SIG-M5 treated with dmso at 0.1 percent for 504 hours (cell line): ENCODE data around the gene PAFAH1B2.
"Not testable (repeated sequence)": the region's sequence is repeated elsewhere in the genome, so short reads cannot be mapped to it uniquely, and the experiment has no call there.

Source experiments
- DNase-seq: peaks from one replicate; lab custom pipeline; 2025; ENCODE audit not compliant: unreplicated experiment; lab: John Stamatoyannopoulos, UW

The PAFAH1B2 gene

DNA sequence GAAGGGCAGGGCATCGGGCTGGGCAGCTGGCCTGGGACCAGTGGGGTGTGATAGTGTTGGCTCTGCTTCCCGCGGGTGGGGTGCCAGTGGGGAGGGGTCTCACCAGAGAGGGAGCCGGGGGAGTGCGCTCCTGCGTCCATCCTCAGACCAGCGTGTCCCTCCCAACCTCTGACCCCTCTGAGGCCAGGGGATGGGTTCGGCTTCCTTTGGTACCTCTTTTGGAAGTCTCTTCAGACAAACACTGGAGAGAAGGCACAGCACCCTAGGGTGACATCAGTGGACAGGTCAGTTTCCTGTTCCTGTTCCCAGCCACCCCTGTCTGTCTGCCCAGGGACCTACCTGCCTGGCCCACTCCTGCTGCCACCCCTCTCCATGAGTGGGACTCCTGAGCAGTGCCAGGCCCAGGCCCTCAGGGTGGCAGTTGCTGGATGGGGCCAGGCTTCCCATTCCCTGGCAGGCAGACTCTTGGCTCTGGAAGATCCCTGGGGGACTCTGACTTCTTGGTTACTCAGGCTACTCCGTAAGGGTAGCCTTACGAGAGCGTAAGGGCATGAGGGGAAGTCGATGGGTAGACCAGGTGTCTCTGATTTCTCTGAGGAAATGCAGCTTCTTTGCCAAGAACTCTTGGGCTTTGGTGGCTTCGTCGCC, 57.7 kb downstream of the PAFAH1B2 start:
- no peak for DNase-seq

DNA sequence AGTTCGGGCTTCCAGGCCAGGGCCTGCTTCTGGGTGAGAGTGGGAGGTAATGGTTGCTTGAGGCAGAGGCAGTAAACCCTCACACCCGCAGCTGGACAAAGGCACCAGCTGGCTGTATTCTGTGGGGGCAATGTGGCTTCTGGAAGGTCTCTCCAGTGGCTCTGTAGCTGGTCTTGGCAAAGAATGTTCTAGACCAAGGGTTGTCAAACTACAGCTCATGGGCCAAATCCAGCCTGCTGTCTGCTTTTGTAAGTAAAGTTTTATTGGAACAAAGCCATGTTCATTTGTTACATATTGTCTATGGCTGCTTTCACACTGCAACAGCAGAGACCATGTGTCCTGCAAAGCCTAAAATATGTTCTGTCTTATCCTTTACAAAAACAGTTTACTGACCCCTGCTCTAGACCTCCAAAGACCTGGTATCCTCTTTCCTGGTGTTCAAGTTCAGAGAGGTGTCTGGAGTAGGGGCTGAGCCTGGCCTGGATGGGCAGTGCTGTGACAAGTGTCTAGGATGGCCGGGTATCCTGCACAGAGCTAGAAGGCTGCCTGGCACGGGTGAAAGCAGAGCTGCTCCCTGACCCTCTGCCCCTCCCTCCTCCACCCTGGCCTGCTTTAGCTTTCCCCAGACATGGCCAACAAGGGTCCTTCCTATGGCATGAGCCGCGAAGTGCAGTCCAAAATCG, 58.4 kb downstream of the PAFAH1B2 start:
- DNase-seq = no peak

DNA sequence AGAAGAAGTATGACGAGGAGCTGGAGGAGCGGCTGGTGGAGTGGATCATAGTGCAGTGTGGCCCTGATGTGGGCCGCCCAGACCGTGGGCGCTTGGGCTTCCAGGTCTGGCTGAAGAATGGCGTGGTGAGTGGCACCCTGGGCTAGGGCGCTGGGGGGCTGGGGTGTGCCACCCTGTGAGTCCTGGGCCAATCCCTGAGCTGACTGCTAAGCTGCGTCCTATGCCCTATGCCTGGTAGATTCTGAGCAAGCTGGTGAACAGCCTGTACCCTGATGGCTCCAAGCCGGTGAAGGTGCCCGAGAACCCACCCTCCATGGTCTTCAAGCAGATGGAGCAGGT, 59.0 kb downstream of the PAFAH1B2 start:
- no peak for DNase-seq

DNA sequence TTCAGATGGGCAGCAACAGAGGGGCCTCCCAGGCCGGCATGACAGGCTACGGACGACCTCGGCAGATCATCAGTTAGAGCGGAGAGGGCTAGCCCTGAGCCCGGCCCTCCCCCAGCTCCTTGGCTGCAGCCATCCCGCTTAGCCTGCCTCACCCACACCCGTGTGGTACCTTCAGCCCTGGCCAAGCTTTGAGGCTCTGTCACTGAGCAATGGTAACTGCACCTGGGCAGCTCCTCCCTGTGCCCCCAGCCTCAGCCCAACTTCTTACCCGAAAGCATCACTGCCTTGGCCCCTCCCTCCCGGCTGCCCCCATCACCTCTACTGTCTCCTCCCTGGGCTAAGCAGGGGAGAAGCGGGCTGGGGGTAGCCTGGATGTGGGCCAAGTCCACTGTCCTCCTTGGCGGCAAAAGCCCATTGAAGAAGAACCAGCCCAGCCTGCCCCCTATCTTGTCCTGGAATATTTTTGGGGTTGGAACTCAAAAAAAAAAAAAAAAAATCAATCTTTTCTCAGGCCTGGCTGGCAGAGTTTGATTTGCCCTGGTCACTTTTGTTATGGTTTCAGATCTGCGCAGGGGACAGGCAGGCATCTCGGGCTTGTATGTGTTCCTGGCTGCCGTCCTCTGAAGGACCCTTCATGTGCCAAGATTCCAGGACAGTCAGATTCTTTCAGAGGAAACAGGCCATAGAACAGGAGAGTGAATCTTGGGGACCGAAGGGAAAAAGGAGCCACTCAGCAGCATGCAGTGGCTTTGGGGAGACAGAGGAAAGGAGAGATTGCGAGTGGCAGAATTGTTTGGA, 60.4 kb downstream of the PAFAH1B2 start:
- no peak for DNase-seq

DNA sequence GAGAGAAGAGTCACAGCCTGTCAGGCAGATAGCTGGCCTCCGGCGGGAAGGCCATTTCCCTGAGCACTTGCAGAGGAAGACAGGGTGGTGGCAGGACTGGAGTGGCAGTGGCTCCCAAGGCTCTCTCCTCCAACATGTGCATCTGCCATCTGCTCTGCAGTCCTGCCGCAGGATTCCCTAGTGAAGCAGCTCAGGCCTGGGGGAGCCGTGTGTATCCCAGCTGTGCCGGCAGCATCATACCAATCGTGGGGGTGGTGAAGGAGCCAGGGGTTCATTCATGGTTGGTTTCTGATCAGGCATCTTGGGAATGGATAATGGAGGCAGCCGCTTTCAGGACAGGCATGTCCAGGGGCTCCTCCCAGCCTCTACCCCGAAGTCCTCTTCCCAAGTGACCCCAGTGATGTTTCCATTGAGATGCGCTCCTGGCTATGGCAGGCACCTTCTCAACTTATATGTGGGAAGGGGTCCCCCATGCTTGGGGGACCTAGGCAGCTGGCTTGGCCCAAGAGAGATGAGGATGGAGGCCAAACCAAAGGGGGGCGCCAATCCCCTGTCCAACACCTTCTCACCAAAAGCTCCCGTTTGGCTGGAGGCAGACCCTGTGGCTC, 61.2 kb downstream of the PAFAH1B2 start:
- DNase-seq = no peak

- not testable (repeated sequence) for DNase-seq
Observed at GRCh38 chr11:117206111-117206510, 62.0 kb downstream of the PAFAH1B2 start.

DNA sequence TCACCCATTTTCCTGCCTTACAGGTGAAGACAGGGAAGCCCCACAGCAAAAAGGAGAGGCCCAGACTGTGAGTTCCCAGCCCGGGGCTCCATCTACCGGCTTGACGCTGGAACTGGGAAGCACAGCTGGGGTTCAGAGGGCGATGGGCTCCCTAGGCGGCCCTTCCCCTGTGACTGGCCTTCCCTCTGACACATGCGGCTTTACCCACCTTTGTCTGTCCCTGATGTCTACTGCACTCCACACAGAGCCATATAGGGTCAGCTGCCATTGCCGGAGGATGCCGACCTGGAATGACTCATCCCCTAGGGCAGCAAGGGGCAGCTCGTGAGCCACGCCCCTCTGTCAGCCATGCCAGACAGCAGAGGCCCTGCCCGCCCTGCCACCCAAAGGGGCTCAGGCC, 62.8 kb downstream of the PAFAH1B2 start:
- DNase-seq = not testable (repeated sequence)

DNA sequence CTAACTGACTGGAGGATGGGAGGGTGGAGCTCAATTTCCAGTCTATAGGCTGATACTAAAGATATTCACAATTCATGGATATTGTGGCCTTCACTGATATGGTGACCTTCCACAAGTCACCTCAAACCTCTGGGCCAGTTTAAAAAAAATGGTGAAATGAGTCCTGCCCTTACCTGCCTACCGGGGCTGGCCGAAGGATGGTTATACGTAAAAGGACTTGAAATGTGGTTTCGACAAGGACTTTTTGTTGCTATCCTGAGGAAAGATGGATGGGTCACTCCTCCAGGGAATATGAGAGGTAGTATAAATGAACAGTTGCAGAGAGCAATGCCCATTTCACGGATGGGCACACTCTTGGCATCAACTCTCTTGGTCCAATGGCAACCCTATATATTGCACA, 63.4 kb downstream of the PAFAH1B2 start:
- not testable (repeated sequence) for DNase-seq

DNA sequence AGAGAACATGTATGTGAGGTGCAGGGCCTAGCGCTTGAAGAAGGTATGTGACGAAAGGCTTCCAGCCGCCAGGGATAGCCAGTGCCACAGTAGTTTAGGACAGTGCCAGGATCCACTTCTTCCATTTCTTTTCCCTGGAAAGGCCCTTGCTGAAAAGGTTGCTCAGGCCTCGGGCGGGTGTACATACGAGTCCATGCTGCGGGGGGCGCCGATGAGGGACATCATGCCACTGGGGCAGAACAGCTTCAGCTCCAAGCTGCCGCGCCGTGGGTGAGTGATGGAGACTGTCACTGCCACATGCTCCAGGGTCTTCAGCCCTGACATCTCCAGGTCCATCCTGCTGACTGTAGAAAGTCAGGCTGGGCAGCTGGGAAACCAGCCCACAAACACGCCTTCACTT, 64.6 kb downstream of the PAFAH1B2 start:
- DNase-seq = not testable (repeated sequence)

GRCh38 chr11:117209351-117210125, 65.5 kb downstream of the PAFAH1B2 start:
- not testable (repeated sequence) for DNase-seq

DNA sequence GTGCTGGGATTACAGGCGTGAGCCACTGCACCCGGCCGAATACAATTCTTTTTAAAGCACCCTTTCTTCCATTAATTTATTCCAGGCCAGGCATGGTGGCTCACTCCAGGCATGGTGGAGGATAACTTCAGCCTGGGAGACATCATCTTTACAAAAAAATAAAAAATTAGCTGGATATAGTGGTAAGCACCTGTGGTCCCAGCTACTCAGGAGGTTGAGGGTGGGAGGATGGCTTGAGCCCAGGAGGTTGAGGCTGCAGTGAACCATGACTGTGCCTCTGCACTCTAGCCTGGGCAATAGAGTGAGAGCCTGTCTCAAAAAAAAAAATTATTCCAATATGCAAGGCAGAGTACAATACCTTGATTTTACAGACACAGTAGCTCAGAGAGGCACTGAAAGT, 66.5 kb downstream of the PAFAH1B2 start:
- DNase-seq = no peak

DNA sequence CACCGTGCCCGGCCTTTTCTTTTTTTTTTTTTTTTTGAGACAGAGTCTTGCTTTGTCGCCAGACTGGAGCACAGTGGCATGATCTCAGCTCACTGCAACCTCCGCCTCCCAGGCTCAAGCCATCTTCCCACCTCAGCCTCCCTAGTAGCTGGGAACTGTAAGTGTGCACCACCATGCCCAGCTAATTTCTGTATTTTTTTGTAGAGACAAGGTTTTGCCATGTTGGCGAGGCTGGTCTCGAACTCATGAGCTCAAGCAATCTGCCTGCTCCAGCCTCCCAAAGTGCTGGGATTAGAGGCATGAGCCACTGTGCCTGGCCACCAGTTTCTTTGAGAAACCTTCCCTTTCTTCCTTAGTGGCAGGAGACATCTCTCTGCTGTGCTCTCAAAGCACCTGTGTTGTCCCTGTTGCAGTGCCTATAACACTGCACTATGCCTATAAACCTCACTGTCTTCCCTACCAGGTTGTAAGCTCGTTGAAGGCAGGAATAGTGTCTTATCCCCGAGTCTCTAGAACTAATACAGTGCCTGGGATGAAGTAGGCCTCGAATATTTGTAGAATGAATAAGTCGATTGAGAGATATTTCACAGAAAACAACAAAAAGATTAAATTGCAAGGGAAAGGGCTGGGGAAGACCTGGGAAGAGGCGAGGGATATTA, 68.7 kb downstream of the PAFAH1B2 start:
- DNase-seq = no peak

DNA sequence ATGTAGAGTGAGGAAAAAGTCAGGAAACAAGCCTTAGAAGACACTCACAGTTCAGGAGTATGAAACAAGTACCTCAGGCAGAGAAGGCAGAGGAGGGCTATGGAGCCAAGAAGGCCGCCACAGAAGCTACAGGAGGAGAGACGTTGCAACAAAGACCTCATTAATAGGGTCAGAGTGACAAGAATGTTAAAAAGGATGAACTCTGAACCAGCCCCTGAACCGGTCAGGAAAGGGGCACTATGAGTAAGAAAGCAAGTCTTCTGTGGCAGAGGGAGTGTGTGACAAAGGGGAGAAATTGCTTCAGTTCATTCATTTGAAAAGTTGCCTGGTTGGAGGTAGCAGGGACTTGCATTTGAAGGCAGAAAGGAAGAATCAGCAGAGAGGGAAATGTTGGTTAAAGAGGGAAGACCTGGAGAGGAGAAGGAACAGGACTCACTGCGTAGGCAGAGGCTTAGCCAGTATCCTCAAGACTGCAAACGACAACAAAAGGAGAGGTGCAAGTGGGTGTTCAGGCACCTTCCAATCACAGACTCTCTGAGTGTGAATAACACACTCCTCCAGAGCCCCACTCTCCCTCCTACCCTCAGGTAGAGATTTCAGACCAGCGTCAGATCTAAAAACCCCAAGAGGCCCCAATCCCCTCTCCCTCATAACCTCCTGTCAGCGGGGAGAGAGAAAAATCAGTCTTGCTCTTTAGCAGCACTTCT, 70.5 kb downstream of the PAFAH1B2 start:
- DNase-seq = no peak

DNA sequence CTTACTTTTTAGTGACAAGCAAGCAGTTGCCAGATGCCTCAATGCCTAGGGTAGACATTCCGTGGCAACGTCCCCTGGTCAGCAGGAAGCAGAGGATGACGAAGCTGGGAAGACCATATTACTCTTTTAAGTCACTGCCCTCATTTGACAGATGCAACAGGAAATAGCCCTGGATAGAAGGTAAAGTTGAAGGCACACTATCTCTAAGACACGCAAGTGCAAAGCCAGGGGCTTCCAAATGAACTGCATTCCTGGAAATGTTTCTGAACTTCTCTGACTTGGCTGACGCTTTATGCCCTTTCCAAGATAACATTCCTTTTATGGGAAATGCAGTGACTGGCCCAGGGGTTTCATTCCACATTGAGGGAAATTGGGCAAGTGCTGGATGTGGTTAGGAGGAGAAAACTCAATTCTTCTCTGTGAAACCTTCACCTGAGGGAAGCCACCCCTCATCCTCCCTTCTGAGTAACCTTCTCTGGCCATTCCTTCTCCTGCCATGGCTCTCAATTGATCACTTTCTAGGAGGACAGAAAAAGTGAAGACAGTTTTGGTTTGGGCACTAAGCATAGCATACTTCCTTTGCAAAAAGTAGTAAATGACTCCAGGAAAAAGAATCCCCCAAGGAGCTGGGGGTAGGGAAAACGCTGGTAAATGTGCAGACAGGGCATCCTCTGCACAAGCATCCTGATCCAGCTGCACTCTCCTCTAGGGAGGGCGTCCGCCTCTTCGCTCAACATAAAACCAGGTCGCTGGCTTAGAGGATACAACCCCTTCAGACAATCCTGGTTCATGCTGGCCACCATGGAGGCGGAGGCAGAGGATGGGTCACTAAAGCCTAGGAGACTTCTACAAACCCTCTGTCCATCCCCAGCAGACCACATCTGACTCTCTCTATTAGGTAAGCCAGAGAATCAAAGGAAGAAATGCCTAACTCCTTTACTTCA, 73.3 kb downstream of the PAFAH1B2 start:
- DNase-seq = no peak

GRCh38 chr11:117218133-117218915, 74.2 kb downstream of the PAFAH1B2 start:
- DNase-seq = no peak

GRCh38 chr11:117219001-117219400, 74.9 kb downstream of the PAFAH1B2 start:
- no peak for DNase-seq

- DNase-seq = no peak
Observed at GRCh38 chr11:117219455-117219854, 75.4 kb downstream of the PAFAH1B2 start.

GRCh38 chr11:117219995-117220394, 75.9 kb downstream of the PAFAH1B2 start:
- no peak for DNase-seq
